HEK293 (cell line): Measurements from ENCODE around the gene INPP5F.

Source experiments
- ATF2 ChIP-seq: fragments of 450-650 bp; formaldehyde crosslinking; IDR thresholded peaks from 2 replicates; pipeline ENCODE4 v1.5.1; 2016; ENCODE audit warnings: missing biosample characterization, missing genetic modification characterization, low read depth
- BCL11B ChIP-seq: fragments of 450-650 bp; formaldehyde crosslinking; IDR thresholded peaks from 2 replicates; pipeline ENCODE4 v1.5.1; 2016; ENCODE audit warnings: low read depth, missing biosample characterization, missing genetic modification characterization
- EGR2 ChIP-seq: fragments of 450-650 bp; formaldehyde crosslinking; IDR thresholded peaks from 2 replicates; pipeline ENCODE4 v1.5.1; 2016; ENCODE audit warnings: low read depth, missing biosample characterization, missing genetic modification characterization
- GFI1B ChIP-seq: fragments of 450-650 bp; formaldehyde crosslinking; IDR thresholded peaks from 2 replicates; pipeline ENCODE4 v1.5.1; 2016; ENCODE audit warnings: missing biosample characterization, missing genetic modification characterization
- GLI4 ChIP-seq: fragments of 450-650 bp; formaldehyde crosslinking; IDR thresholded peaks from 2 replicates; pipeline ENCODE4 v1.5.1; 2016; ENCODE audit warnings: missing biosample characterization, missing genetic modification characterization
- HOXC10 ChIP-seq: sonication (generic); formaldehyde crosslinking; IDR thresholded peaks from 2 replicates; pipeline ENCODE4 v1.8.1; 2023; ENCODE audit warnings: mild to moderate bottlenecking, missing genetic modification reagents
- REST ChIP-seq: fragments of 450-650 bp; formaldehyde crosslinking; IDR thresholded peaks from 2 replicates; pipeline ENCODE4 v1.5.1; 2016; ENCODE audit warnings: missing biosample characterization, missing genetic modification characterization
- SCRT2 ChIP-seq: fragments of 450-650 bp; formaldehyde crosslinking; IDR thresholded peaks from 2 replicates; pipeline ENCODE4 v1.5.1; 2016; ENCODE audit warnings: missing biosample characterization, missing genetic modification characterization
- ZBTB17 ChIP-seq: fragments of 450-650 bp; formaldehyde crosslinking; IDR thresholded peaks from 2 replicates; pipeline ENCODE4 v1.5.1; 2016; ENCODE audit warnings: missing biosample characterization, missing genetic modification characterization
- ZNF132 ChIP-seq: fragments of 450-650 bp; formaldehyde crosslinking; IDR thresholded peaks from 2 replicates; pipeline ENCODE4 v1.5.1; 2017; ENCODE audit warnings: missing biosample characterization, missing genetic modification characterization, borderline replicate concordance
- ZNF140 ChIP-seq: fragments of 450-650 bp; formaldehyde crosslinking; IDR thresholded peaks from 2 replicates; pipeline ENCODE4 v1.5.1; 2016; ENCODE audit warnings: missing biosample characterization, missing genetic modification characterization
- ZNF146 ChIP-seq: fragments of 450-650 bp; formaldehyde crosslinking; IDR thresholded peaks from 2 replicates; pipeline ENCODE4 v1.5.1; 2016; ENCODE audit warnings: missing biosample characterization, missing genetic modification characterization
- ZNF184 ChIP-seq: fragments of 450-650 bp; IDR thresholded peaks from 2 replicates; pipeline ENCODE4 v1.5.1; 2018; ENCODE audit warnings: missing biosample characterization, mild to moderate bottlenecking, missing genetic modification characterization
- ZNF274 ChIP-seq, 2 experiments: fragments of 200-500 bp in 1 of 2; fragments of 450-650 bp in 1 of 2; sonication (Bioruptor generic) in 1 of 2; formaldehyde crosslinking in 1 of 2; IDR thresholded peaks; 2 replicates each; pipeline versions ENCODE4 v1.5.1 to v1.6.1; 2014 to 2016; ENCODE audit warnings: borderline replicate concordance in 1 of 2, inconsistent platforms in 1 of 2, low read length in 1 of 2, missing biosample characterization in 1 of 2, missing genetic modification characterization in 1 of 2
- ZNF324 ChIP-seq: fragments of 450-650 bp; formaldehyde crosslinking; IDR thresholded peaks from 2 replicates; pipeline ENCODE4 v1.5.1; 2016; ENCODE audit warnings: missing biosample characterization, missing genetic modification characterization
- ZNF354C ChIP-seq: fragments of 450-650 bp; formaldehyde crosslinking; IDR thresholded peaks from 2 replicates; pipeline ENCODE4 v1.5.1; 2016; ENCODE audit warnings: missing biosample characterization, missing genetic modification characterization, low read depth, borderline replicate concordance
- ZNF366 ChIP-seq: fragments of 450-650 bp; formaldehyde crosslinking; conservative IDR thresholded peaks from 2 replicates; pipeline ENCODE4 v1.5.1; 2016; ENCODE audit warnings: missing biosample characterization, missing genetic modification characterization
- ZNF394 ChIP-seq: fragments of 450-650 bp; formaldehyde crosslinking; IDR thresholded peaks from 2 replicates; pipeline ENCODE4 v1.5.1; 2016; ENCODE audit warnings: missing biosample characterization, missing genetic modification characterization, mild to moderate bottlenecking, moderate library complexity, borderline replicate concordance
- ZNF473 ChIP-seq: fragments of 450-650 bp; formaldehyde crosslinking; IDR thresholded peaks from 2 replicates; pipeline ENCODE4 v1.5.1; 2017; ENCODE audit warnings: missing biosample characterization, missing genetic modification characterization
- ZNF555 ChIP-seq: fragments of 450-650 bp; formaldehyde crosslinking; conservative IDR thresholded peaks from 2 replicates; pipeline ENCODE4 v1.5.1; 2017; ENCODE audit warnings: missing biosample characterization, mild to moderate bottlenecking, missing genetic modification characterization, inconsistent platforms
- ZNF571 ChIP-seq: fragments of 450-650 bp; formaldehyde crosslinking; IDR thresholded peaks from 2 replicates; pipeline ENCODE4 v1.5.0; 2017; ENCODE audit warnings: missing biosample characterization, missing genetic modification characterization
- ZNF596 ChIP-seq: fragments of 450-650 bp; IDR thresholded peaks from 2 replicates; pipeline ENCODE4 v1.5.0; 2018; ENCODE audit warnings: missing biosample characterization, mild to moderate bottlenecking, missing genetic modification characterization, moderate library complexity
- ZNF600 ChIP-seq: fragments of 450-650 bp; formaldehyde crosslinking; IDR thresholded peaks from 2 replicates; pipeline ENCODE4 v1.5.1; 2016; ENCODE audit warnings: missing biosample characterization, missing genetic modification characterization
- ZNF660 ChIP-seq: fragments of 450-650 bp; IDR thresholded peaks from 2 replicates; pipeline ENCODE4 v1.5.1; 2018; ENCODE audit warnings: missing biosample characterization, mild to moderate bottlenecking, missing genetic modification characterization
- ZNF76 ChIP-seq: fragments of 450-650 bp; formaldehyde crosslinking; IDR thresholded peaks from 2 replicates; pipeline ENCODE4; 2016; ENCODE audit warnings: low read depth, missing biosample characterization, missing genetic modification characterization, borderline replicate concordance
- ZNF843 ChIP-seq: fragments of 450-650 bp; formaldehyde crosslinking; IDR thresholded peaks from 2 replicates; pipeline ENCODE4 v1.5.1; 2016; ENCODE audit warnings: missing biosample characterization, missing genetic modification characterization
- ZSCAN23 ChIP-seq: fragments of 450-650 bp; formaldehyde crosslinking; IDR thresholded peaks from 2 replicates; pipeline ENCODE4 v1.5.1; 2016; ENCODE audit warnings: missing biosample characterization, missing genetic modification characterization
- TF ChIP-seq, protein P1 (sequence below): fragments of 450-650 bp; formaldehyde crosslinking; IDR thresholded peaks from 2 replicates; pipeline ENCODE4 v1.5.1; 2016; ENCODE audit warnings: missing biosample characterization, missing genetic modification characterization
- TF ChIP-seq, protein P2 (sequence below): fragments of 450-650 bp; formaldehyde crosslinking; IDR thresholded peaks from 2 replicates; pipeline ENCODE4 v1.5.1; 2016; ENCODE audit warnings: missing biosample characterization, missing genetic modification characterization
- TF ChIP-seq, protein P3 (sequence below): fragments of 450-650 bp; IDR thresholded peaks from 2 replicates; pipeline ENCODE4 v1.5.1; 2018; ENCODE audit warnings: missing biosample characterization, mild to moderate bottlenecking, missing genetic modification characterization

The INPP5F gene

DNA sequence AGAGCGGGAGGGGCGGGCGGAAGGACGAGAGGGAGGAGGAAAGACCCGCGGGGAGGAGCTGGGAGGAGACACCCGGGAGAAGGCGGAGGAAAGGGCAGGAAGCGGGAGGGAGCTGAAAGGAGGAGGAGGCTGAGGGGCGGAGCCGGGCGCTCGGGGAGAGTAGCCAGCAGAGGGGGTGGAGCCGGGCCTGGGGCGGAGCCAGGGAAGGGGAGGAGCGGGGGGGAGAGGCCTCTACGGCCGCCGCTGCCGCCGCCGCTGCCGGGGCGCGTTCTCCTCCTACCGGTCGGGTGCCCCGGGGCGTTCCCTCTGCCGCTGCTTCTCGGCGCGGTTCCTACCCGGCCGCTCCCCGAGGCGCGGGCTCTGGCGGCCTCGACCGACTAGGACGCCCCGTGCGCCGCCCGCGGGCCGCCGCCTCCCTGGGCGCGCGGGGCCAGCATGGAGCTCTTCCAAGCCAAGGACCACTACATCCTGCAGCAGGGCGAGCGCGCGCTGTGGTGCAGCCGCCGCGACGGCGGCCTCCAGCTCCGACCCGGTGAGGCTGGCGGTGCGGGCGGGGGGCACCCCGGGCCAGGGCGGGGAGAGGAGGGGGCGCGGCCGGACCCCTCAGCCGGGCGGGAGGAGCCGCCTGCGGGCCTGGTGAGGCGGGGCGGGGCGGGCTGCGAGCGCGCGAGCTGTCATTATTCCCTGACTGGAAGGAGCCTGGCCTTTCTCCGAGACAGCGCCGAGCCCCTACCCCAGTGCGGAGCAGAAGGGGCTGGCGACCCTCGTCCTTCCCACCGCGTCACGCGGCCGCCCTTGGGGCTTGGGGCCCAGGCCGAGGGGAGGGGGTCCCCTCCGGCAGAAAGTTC, at the start of gene INPP5F (continued):
- TF ChIP-seq ZNF473 (no peak), ZSCAN23 (tag by site-specific recombination) (no peak), ZNF555 (tag by site-specific recombination) (no peak), ZNF600 (no peak; the same call in none of the 2 replicates), ZNF184 (peak; percentile 45; the same call in 1 of the 2 replicates), ZNF394 (peak; percentile 81; the same call in 1 of the 2 replicates), GFI1B (tag by site-specific recombination) (no peak), HOXC10 (CRISPR knock-in tag) (no peak), ZNF76 (tag by site-specific recombination) (no peak), ZNF660 (tag by site-specific recombination) (peak; percentile 54), ZNF596 (tag by site-specific recombination) (peak; percentile 47), EGR2 (no peak; the same call in none of the 2 replicates), ZNF146 (no peak), ZNF366 (tag by site-specific recombination) (peak; percentile 100), ZNF132 (no peak), ATF2 (no peak), ZNF571 (no peak), ZNF843 (tag by site-specific recombination) (no peak), SCRT2 (no peak), ZBTB17 (0 out of 2 replicates have a peak, but pooled peaks have one; percentile 7), ZNF324 (tag by site-specific recombination) (no peak), ZNF274 (IDR thresholded peaks at IDR 0.05; ENCODE audit: low read length) (no peak), ZNF274 (tag by site-specific recombination; IDR thresholded peaks at IDR 0.05; ENCODE audit: borderline replicate concordance) (no peak), BCL11B (tag by site-specific recombination) (no peak), ZNF354C (tag by site-specific recombination) (no peak), ZNF140 (tag by site-specific recombination) (no peak), GLI4 (no peak), REST (tag by site-specific recombination) (no peak)
- TF ChIP-seq, protein P1, sequence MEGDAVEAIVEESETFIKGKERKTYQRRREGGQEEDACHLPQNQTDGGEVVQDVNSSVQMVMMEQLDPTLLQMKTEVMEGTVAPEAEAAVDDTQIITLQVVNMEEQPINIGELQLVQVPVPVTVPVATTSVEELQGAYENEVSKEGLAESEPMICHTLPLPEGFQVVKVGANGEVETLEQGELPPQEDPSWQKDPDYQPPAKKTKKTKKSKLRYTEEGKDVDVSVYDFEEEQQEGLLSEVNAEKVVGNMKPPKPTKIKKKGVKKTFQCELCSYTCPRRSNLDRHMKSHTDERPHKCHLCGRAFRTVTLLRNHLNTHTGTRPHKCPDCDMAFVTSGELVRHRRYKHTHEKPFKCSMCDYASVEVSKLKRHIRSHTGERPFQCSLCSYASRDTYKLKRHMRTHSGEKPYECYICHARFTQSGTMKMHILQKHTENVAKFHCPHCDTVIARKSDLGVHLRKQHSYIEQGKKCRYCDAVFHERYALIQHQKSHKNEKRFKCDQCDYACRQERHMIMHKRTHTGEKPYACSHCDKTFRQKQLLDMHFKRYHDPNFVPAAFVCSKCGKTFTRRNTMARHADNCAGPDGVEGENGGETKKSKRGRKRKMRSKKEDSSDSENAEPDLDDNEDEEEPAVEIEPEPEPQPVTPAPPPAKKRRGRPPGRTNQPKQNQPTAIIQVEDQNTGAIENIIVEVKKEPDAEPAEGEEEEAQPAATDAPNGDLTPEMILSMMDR (tag by site-specific recombination) = no peak; the same call in 1 of the 2 replicates
- TF ChIP-seq, protein P2, sequence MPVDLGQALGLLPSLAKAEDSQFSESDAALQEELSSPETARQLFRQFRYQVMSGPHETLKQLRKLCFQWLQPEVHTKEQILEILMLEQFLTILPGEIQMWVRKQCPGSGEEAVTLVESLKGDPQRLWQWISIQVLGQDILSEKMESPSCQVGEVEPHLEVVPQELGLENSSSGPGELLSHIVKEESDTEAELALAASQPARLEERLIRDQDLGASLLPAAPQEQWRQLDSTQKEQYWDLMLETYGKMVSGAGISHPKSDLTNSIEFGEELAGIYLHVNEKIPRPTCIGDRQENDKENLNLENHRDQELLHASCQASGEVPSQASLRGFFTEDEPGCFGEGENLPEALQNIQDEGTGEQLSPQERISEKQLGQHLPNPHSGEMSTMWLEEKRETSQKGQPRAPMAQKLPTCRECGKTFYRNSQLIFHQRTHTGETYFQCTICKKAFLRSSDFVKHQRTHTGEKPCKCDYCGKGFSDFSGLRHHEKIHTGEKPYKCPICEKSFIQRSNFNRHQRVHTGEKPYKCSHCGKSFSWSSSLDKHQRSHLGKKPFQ (tag by site-specific recombination) = no peak
- TF ChIP-seq, protein P3, sequence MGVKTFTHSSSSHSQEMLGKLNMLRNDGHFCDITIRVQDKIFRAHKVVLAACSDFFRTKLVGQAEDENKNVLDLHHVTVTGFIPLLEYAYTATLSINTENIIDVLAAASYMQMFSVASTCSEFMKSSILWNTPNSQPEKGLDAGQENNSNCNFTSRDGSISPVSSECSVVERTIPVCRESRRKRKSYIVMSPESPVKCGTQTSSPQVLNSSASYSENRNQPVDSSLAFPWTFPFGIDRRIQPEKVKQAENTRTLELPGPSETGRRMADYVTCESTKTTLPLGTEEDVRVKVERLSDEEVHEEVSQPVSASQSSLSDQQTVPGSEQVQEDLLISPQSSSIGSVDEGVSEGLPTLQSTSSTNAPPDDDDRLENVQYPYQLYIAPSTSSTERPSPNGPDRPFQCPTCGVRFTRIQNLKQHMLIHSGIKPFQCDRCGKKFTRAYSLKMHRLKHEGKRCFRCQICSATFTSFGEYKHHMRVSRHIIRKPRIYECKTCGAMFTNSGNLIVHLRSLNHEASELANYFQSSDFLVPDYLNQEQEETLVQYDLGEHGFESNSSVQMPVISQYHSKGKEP (tag by site-specific recombination) = peak; percentile 64
